HK-2 (cell line): Measurements from ENCODE around the gene TAS1R1.

Experiments used
- DNase-seq: peaks from one replicate; pipeline ENCODE4 v3.0.0-alpha.2; 2018; ENCODE audit not compliant: unreplicated experiment

The TAS1R1 gene

DNA sequence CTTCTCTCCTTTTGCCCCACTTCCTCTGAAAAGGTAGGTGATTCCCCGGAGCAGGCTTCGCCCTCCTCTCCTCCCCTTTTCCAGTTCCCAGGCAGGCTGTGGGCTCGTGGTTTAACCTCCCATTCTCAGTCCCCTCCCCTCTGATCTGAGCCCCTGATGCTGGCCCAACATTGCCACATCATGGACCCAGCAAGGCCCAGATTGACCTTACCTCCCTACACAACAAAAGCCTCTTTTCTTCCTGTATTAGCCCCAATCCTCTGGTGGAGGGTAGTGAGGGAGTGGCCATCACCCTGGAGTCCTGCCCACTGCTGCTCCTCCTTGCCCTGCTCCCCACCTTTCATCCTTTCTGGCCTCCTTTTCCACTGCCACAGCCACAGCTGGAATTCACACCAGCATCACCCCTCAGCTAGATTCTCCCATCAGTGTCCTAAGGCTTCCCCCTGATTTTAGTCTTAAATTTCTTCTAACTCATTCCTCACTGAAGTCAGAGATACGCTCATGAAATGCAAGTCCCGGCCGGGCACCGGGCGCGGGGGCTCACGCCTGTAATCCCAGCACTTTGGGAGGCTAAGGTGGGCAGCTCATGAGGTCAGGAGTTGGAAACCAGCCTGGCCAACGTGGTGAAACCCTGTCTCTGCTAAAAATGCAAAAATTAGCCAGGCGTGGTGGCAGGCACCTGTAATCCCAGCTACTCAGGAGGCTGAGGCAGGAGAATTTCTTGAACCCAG lies 17.7 kb downstream of the TAS1R1 start:
- no peak for DNase-seq

DNA sequence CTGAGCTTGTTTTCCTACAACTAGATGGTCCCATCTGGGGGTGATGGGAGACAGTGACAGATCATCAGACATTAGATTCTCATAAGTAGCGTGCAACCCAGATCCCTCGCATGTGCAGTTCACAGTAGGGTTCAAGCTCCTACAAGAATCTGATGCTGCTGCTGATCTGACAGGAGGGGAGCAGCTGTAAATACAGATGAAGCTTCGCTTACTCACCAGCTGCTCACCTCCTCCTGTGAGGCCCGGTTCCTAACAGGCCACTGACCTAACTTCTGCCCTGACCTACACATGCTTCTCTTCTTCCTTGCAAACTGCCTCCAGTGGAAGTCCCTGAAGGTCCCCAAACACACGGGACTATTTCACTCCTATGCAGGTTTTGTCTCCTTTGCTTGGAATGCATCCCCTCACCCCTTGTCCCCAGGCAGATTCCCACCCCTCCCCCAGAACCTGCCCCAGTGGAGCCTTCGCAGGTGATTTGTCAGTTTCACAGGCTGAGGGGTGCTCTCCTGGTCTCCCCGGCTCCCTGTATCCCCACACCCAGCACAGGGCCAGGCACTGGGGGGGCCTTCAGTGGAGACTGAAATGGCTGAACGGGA lies 19.0 kb downstream of the TAS1R1 start:
- no peak for DNase-seq

DNA sequence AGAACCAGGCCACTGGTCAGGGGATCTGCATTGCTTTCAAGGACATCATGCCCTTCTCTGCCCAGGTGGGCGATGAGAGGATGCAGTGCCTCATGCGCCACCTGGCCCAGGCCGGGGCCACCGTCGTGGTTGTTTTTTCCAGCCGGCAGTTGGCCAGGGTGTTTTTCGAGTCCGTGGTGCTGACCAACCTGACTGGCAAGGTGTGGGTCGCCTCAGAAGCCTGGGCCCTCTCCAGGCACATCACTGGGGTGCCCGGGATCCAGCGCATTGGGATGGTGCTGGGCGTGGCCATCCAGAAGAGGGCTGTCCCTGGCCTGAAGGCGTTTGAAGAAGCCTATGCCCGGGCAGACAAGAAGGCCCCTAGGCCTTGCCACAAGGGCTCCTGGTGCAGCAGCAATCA lies 19.7 kb downstream of the TAS1R1 start:
- DNase-seq = no peak

DNA sequence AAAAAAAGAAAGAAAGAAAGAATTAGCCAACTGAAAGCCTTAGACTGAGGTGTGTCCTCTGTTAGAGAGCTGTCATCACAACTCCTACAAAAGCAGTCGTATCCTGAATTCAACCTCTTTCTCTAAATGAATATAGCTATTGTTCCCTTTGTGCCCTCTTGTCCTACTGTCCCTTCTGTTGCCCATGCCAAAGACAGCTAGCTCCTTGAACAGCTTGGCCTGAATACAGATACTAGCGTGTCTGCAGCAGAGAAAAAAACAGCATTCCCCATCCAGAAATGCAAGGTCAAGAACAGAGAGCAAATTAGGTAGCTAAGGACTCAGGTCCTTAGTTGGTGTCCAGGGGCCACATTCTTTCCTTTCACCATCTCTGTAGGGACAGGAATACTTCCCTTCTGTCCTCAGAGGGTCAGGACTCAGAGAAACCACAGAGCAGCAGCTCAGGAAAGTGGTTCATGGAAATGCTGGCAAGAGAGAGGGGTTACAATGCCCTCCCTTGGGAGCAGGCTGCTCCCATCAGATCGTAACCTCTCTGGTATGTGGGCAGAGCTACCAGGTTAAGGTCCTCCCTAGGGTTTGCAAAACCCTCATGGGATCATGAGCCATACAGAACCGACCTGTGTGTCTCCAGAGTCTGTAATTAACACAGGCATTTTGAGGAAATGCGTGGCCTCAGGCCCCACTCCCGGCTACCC lies 22.9 kb downstream of the TAS1R1 start:
- DNase-seq = no peak

DNA sequence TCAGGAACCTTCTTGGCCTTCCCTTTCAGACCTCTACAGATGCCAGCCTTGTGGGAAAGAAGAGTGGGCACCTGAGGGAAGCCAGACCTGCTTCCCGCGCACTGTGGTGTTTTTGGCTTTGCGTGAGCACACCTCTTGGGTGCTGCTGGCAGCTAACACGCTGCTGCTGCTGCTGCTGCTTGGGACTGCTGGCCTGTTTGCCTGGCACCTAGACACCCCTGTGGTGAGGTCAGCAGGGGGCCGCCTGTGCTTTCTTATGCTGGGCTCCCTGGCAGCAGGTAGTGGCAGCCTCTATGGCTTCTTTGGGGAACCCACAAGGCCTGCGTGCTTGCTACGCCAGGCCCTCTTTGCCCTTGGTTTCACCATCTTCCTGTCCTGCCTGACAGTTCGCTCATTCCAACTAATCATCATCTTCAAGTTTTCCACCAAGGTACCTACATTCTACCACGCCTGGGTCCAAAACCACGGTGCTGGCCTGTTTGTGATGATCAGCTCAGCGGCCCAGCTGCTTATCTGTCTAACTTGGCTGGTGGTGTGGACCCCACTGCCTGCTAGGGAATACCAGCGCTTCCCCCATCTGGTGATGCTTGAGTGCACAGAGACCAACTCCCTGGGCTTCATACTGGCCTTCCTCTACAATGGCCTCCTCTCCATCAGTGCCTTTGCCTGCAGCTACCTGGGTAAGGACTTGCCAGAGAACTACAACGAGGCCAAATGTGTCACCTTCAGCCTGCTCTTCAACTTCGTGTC lies 23.7 kb downstream of the TAS1R1 start:
- no peak for DNase-seq

DNA sequence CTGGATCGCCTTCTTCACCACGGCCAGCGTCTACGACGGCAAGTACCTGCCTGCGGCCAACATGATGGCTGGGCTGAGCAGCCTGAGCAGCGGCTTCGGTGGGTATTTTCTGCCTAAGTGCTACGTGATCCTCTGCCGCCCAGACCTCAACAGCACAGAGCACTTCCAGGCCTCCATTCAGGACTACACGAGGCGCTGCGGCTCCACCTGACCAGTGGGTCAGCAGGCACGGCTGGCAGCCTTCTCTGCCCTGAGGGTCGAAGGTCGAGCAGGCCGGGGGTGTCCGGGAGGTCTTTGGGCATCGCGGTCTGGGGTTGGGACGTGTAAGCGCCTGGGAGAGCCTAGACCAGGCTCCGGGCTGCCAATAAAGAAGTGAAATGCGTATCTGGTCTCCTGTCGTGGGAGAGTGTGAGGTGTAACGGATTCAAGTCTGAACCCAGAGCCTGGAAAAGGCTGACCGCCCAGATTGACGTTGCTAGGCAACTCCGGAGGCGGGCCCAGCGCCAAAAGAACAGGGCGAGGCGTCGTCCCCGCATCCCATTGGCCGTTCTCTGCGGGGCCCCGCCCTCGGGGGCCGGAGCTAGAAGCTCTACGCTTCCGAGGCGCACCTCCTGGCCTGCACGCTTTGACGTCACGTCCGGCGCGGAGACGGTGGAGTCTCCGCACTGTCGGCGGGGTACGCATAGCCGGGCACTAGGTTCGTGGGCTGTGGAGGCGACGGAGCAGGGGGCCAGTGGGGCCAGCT lies 24.4 kb downstream of the TAS1R1 start, which contains the start of gene ZBTB48:
Gene ZBTB48 (plus strand): TSS at position 621 of the 745 bp plus-strand sequence. CDS start 616 bp downstream, outside the sequence.
- DNase-seq = peak; percentile 97

DNA sequence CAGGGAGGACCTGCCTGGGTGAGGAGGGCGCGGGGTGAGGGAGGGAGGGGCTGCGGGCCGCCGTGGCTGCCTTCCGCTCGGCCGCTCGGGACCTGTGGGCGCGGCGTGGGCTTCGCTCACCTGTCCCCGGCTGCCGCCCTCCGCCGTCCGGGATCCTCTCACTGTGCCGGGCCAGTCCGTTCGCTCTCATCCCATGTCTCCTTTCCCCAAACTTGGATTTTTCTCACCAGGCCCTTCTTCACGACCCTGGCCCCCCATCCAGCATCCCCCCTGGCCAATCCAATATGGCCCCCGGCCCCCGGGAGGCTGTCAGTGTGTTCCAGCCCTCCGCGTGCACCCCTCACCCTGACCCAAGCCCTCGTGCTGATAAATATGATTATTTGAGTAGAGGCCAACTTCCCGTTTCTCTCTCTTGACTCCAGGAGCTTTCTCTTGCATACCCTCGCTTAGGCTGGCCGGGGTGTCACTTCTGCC lies 25.0 kb downstream of the TAS1R1 start:
- no peak for DNase-seq

DNA sequence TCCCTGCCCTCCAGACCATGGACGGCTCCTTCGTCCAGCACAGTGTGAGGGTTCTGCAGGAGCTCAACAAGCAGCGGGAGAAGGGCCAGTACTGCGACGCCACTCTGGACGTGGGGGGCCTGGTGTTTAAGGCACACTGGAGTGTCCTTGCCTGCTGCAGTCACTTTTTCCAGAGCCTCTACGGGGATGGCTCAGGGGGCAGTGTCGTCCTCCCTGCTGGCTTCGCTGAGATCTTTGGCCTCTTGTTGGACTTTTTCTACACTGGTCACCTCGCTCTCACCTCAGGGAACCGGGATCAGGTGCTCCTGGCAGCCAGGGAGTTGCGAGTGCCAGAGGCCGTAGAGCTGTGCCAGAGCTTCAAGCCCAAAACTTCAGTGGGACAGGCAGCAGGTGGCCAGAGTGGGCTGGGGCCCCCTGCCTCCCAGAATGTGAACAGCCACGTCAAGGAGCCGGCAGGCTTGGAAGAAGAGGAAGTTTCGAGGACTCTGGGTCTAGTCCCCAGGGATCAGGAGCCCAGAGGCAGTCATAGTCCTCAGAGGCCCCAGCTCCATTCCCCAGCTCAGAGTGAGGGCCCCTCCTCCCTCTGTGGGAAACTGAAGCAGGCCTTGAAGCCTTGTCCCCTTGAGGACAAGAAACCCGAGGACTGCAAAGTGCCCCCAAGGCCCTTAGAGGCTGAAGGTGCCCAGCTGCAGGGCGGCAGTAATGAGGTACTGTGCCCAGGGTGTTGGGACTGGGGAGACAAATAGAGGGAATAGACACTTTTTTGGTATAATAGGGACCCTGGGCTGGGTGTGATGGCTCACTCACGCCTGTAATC lies 25.7 kb downstream of the TAS1R1 start:
- DNase-seq = peak; percentile 18

DNA sequence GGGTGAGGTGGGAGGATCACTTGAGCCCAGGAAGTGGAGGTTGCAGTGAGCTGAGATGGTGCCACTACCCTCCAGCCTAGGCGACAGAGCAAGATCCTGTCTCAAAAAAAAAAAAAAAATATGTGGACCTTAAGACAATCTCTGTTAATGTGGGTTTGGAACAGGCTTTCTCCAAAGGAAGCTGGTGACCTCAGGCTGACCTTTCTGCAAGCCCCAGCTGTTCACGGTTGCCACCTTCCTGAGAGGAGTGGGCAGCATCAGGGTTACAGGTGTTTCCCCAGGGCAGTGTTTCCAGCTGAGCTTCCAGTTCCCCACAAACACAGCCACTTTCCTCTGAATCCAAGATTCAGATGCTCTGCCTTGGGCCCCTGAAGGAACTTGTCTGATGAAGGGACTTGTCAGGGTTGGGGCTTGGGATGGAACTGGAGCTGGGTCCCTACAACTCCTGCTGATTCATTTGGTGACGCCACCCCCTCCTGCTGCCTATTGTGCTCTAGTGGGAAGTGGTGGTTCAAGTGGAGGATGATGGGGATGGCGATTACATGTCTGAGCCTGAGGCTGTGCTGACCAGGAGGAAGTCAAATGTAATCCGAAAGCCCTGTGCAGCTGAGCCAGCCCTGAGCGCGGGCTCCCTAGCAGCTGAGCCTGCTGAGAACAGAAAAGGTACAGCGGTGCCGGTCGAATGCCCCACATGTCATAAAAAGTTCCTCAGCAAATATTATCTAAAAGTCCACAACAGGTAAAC lies 26.6 kb downstream of the TAS1R1 start:
- no peak for DNase-seq

DNA sequence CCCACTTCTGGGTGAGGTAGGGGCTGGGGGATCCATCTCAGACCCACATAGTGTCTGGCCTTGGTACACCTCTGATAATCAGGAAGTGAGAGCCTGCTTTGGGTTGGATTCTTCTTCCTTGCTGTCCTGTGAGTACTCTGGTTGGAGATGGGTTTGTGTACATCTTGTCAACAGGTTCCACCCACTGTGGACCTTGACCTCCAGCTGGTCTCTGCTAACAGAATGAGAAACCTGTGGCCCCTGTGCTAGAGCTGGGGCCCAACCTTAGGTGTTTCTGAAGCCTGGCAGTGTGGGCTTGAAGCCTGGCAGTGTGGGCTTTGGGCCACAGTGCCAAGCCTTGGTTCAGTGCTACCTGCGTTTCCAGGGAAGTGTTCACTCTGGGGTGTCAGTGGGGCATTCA lies 27.3 kb downstream of the TAS1R1 start:
- no peak for DNase-seq

DNA sequence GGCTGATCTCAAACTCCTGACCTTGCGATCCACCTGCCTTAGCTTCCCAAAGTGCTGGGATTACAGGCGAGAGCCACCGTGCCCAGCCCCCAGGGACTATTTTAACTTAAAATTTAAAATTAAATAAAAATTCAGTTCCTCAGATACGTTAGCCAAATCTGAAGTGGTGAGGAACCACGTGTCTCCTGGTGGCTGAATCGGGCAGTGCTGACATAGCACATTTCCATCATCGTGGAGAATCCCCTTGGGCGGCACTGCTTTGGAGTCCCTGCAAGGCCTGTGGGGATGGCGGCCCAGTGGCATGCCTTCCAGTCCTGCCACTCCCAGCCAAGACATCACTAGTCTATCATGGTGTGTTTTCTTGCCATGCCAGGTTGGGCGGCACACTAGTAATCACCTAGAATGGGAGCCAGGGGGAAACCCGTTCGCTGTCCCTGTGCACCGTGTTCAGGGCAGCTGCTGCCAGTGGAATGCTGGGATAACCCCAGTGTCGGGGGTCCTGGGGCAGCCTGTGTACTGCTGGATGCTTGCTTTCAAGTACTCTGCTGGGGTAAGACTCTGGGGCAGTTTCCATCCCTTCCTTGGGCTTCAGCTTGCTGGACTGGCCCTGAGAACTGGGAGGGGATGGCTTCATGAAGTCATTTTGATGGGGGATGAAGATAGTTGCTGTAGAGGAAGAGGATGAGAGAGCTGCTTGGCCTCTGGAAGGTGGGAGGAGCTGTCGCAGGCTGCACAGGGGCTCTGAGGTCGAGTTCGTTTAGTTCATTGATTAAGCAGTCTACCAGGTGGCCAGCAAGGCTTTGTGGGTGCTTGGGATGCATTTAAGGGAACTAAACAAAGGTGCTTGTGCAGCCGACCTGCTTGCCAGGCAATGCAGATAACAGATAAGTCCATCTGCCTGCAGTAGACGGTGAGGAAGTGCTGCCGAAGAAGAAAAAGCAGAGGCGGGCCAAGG lies 29.3 kb downstream of the TAS1R1 start:
- DNase-seq = no peak

DNA sequence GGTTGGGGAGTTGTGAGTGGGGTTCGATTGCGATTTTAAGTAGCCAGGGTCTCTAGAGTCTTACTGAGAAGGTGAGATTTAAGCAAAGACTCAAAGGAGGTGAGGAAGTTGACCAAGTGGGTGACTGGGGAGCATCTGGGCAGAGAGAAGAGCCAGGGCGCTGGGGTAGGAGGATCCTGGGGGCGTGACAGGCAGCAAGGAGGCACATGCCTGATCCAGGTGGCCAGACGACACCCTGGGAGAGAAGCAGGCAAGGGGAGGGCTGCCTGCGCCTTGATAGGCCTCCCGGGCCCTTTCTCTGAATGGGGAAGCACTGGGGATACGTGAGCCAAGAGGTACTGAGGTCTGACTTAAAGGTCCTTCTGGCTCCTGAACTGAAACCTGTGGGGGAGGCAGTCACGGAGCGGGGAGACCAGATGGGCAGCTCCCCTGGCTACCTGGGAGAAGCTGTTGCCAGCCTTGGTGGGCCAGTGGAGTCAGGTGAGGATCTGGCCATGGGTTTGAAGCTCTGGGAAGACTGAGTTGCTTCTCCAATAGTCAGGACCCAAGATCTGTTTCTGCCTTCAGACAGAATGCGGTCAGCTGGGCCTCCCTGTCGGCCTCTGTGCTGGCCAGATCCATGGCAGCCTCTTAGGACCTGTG lies 30.1 kb downstream of the TAS1R1 start:
- DNase-seq = no peak

DNA sequence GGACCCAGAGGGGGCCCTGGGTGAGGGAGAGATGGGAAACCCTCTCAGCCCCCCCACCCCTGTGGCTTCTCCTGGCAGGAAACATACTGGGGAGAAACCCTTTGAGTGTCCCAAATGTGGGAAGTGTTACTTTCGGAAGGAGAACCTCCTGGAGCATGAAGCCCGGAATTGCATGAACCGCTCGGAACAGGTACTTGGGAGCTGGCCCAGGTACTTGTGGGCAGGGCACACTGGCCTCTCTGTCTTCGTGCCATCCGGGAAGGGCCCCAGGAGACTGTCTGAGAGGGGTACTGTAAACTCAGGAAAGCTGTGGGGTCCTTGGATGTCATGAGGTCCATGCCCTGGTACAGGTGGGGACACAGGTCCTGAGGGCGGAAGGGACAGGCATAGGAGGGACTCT lies 30.7 kb downstream of the TAS1R1 start:
- no peak for DNase-seq

DNA sequence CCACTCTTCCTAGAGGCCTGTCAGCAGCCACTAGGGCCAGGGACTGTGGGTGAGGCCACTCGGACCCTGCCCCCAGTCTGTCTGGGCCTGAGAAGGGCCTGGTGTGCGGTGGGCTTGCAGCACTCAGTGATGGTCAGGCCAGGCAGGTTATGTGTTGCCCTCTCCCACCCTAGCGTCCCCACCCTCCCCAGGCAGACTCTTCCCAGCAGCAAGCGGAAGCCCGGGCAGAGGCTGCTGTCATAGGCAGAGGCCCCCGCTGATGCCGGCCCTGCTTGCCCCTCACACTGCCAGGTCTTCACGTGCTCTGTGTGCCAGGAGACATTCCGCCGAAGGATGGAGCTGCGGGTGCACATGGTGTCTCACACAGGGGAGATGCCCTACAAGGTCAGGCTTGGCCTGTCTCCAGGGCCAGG lies 31.3 kb downstream of the TAS1R1 start:
- no peak for DNase-seq

DNA sequence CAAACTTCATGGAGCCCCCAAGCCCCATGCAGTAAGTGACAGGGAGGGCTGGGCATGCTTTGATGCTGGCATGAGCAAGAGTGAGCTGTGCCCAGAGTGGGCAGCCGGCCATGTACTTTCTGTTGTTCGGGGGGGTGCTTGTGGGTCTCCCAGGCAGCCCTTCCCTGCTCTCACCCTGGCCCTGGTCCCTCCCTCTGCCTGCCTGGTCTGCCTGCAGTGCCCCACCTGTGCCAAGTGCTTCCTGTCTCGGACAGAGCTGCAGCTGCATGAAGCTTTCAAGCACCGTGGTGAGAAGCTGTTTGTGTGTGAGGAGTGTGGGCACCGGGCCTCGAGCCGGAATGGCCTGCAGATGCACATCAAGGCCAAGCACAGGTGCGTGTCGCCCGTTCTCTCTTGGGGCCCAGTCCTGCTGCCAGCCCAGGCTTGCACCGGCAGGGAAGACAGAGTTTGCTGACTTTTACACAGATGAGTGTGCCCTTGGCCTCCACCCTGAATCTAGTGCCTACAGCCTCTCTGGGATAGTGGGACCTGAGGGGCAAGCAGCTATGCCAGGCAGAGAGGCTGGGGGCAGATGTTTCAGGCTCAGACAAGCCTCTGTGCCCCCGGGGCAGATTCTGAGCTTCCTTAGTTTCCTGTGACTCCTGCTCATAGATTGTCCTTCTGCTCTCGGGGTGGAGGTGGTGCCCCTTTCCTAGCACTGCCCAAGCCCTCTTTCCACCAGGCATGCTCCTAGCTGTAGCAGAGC lies 32.3 kb downstream of the TAS1R1 start:
- no peak for DNase-seq

DNA sequence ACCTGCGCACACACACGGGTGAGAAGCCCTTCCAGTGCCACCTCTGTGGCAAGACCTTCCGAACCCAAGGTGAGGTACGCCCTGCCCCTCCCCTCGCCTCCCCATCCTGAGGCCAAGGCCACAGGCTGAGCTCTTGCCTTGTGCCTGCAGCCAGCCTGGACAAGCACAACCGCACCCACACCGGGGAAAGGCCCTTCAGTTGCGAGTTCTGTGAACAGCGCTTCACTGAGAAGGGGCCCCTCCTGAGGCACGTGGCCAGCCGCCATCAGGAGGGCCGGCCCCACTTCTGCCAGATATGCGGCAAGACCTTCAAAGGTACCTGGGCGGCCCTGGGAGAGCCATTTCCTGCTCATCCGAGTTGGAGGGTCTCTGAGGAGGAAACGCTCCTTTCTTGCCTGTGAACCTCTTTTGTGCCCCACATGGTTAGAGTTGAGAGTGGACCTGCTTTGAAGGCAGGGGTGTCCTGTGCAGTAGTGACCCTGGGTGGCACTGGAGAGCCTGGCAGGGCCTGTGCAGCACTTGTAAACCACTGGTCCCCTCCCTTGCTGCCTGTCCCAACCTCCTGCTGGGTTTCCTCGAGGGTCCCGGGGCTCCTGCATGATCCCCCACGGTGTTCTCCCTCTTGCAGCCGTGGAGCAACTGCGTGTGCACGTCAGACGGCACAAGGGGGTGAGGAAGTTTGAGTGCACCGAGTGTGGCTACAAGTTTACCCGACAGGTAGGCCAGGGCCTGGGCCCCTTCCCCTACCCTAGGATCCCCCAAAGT lies 33.2 kb downstream of the TAS1R1 start:
- no peak for DNase-seq
